NCI-H1694 (cell line): Measurements from ENCODE around the gene ACTR5.
A peak's percentile ranks its signal among the peaks of the same experiment; 100 is the strongest.

Experiments
- DNase-seq: peaks from one replicate; lab custom pipeline; 2025; lab: John Stamatoyannopoulos, UW

The ACTR5 gene

GRCh38 chr20:38748097-38748860 is at the start of gene ACTR5:
TSS of gene ACTR5 (plus strand) at chr20:38748460. CDS start at chr20:38748479, 19 bp downstream.
- DNase-seq: peak; percentile 30

- DNase-seq: no peak
These were observed 49.7 kb upstream of the ACTR5 start for GRCh38 chr20:38698541-38698940.

DNA sequence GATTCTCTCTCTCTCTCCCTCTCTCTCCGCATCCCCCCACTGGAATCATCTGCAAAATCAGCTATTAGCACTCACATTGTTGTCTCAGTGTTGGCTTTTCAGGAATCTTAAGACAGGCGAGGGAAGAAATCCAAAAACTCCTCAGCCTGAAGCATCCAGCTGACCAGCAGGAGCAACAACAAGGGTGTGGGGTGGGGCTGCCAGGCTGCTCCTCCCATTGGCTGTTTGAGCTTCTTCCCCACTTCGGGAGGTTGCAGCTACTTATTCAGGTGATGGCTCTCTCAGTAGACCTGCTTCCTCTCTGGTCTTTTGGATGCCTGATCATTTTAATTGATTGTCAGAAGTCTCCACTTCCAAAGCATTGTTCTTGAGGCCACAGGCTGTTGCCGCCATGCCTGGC is 48.1 kb upstream of the ACTR5 start:
- no peak for DNase-seq

GRCh38 chr20:38700926-38701325 is 47.3 kb upstream of the ACTR5 start:
- no peak for DNase-seq

- DNase-seq: no peak
These were observed 44.7 kb upstream of the ACTR5 start for GRCh38 chr20:38703526-38703925.

DNA sequence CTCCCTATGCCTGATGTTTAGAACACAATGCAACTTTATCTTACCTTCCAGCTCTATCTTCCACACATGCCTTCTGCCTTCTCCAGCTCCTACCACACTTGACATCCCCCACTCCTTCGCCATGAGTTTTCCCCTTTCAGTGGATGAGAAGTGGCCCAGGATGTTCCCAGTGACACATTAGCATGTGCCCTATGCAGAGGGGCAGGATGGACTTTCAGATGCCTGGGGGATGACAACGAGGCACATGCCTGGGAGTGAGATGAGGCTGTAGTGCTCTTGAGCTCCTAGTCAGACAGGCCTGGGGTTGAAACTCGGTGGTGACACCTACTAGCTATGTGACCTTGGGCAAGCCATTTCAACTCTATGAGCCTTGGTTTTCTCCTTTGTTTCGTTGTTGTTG is 44.1 kb upstream of the ACTR5 start:
- DNase-seq: no peak

GRCh38 chr20:38706509-38706908 is 41.8 kb upstream of the ACTR5 start:
- DNase-seq: no peak

DNA sequence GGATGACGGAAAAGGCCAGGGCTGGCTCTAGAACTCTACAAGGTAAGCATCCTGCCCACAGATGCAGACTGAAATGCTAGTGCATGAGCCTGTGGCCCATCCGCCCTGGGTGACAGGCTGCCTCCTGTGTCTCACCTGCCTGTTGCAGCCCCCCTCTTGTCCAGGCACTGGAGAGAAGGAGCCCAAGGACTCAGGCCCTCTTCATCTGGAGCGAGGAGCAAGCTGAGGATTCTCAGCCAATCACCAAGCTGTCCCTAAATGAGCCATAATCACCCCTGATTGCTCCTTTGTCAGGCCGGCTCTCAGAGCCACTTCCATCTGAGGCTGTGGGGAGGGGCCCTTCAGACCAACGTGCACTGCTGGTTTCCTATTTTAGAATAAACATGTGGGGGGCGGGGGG is 34.0 kb upstream of the ACTR5 start:
- DNase-seq: no peak

DNA sequence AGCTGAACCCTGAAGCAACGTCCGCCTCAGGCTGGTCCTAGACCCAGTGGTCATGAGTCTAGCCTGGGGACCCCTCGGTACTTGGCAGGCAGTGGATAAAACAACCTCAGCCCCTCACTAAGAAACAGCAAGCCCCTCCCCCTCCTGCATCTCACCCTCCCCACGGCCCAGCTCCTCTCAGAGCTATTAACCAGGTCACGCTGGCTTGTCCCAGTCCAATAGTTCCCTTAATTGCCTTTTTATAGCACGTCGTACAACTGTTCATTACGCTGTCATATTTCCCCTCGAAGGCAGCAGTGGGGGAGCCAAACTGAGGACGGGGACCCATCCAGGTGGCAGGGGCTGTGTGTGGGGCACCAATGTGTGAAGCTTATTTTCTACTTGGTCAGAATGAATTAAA is 32.6 kb upstream of the ACTR5 start:
- no peak for DNase-seq

DNA sequence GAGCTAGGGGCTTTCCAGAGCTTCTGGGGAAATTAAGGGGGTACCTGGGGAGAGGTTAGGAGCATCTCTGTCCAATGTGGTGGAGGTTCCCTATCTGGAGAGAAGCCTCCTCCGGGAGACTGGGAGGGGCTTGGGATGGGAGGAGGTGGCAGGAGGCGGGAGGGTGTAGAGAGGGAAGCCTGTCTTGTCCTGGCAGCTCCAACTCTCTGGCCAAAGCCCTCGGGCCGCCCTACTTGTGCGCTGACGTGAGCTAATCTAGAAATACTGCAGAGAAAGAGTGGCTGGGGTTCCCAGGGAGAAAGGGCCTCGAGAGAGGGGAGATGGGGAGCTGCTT is 25.6 kb upstream of the ACTR5 start:
- no peak for DNase-seq

- no peak for DNase-seq
These were observed 25.0 kb upstream of the ACTR5 start for GRCh38 chr20:38723017-38723847.

DNA sequence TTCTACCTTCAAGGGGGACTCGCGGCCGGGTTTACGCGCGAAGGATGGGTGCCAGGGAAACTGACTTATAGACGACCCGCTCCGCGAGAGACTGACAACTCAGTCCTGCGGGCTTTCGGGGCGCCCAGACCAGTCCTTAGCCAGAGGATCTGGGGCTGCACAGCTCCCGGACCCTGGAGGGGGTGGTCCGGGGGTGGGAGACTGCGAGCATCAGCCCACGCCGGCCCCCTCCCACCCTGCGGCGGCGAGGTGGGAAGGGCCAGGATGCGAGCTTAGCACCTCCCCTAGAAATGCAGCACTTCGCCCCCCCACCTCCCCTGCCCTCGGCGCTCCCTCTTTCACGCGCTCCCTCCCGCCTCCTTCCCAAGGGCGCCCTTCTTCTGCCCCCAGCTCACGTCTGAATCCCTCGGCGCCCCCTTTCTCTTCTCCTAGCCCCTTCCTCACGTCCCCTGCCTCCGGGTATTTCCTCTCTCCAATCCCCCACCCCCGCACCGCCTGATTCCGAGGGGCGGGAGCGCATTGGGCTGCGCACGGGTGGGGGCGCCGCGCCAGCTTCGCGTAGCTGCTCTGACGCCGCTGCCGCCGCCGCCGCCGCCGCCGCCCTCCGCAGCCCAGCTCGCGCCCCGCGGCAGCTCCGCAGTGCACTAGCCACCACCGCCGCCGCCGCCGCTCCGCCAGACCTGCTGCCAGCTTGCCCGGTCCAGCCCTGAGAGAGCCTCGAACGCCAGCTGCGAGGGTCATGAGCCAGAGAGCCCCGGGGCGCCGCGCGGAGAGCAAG is 24.2 kb upstream of the ACTR5 start, which contains the start of gene SLC32A1:
Gene SLC32A1, plus strand, starts transcription at position 639 of the 778 bp plus-strand sequence. CDS start 239 bp downstream, outside the sequence.
- DNase-seq: no peak

DNA sequence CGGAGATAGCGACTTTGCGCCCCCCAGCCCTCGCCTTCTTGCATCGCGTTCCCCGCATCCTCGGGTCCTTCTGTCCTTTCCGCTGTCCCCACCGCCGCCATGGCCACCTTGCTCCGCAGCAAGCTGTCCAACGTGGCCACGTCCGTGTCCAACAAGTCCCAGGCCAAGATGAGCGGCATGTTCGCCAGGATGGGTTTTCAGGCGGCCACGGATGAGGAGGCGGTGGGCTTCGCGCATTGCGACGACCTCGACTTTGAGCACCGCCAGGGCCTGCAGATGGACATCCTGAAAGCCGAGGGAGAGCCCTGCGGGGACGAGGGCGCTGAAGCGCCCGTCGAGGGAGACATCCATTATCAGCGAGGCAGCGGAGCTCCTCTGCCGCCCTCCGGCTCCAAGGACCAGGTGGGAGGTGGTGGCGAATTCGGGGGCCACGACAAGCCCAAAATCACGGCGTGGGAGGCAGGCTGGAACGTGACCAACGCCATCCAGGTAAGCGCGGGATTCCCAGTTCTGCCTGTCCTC is 23.6 kb upstream of the ACTR5 start:
- DNase-seq: no peak

GRCh38 chr20:38725148-38725901 is 22.9 kb upstream of the ACTR5 start:
- no peak for DNase-seq

GRCh38 chr20:38725931-38726803 is 22.1 kb upstream of the ACTR5 start:
- DNase-seq: peak; percentile 38

- no peak for DNase-seq
These were observed 21.3 kb upstream of the ACTR5 start for GRCh38 chr20:38726804-38727606.

DNA sequence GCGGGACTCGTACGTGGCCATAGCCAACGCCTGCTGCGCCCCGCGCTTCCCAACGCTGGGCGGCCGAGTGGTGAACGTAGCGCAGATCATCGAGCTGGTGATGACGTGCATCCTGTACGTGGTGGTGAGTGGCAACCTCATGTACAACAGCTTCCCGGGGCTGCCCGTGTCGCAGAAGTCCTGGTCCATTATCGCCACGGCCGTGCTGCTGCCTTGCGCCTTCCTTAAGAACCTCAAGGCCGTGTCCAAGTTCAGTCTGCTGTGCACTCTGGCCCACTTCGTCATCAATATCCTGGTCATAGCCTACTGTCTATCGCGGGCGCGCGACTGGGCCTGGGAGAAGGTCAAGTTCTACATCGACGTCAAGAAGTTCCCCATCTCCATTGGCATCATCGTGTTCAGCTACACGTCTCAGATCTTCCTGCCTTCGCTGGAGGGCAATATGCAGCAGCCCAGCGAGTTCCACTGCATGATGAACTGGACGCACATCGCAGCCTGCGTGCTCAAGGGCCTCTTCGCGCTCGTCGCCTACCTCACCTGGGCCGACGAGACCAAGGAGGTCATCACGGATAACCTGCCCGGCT is 20.6 kb upstream of the ACTR5 start:
- DNase-seq: no peak

DNA sequence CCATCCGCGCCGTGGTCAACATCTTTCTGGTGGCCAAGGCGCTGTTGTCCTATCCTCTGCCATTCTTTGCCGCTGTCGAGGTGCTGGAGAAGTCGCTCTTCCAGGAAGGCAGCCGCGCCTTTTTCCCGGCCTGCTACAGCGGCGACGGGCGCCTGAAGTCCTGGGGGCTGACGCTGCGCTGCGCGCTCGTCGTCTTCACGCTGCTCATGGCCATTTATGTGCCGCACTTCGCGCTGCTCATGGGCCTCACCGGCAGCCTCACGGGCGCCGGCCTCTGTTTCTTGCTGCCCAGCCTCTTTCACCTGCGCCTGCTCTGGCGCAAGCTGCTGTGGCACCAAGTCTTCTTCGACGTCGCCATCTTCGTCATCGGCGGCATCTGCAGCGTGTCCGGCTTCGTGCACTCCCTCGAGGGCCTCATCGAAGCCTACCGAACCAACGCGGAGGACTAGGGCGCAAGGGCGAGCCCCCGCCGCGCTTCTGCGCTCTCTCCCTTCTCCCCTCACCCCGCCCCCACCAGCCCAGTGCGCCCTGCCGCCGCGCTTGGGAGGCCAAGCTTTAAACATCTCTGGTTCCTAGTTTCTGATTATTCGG is 20.0 kb upstream of the ACTR5 start:
- no peak for DNase-seq
